ENCODE results near the gene ZNF862.

Gene ZNF862

DNA sequence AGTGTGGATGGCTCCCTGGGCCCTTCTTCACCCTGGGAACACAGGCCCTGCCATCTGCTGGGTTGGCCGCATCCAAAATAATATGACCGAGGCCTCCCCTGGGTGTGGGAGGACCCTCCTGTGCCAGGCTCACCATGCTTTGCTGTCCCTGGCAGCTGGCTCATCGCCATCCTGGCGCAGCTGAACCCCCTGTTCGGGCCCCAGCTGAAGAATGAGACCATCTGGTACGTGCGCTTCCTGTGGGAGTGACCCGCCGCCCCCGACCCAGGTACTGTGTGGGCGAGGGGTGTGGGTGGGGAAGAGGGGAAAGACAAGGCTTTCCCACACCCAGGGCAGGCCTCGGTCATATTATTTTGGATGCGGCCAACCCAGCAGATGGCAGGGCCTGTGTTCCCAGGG, 40.3 kb downstream of the ZNF862 start:
- H3K27ac ChIP-seq (ENCODE audit: insufficient read depth, low read length, poor library complexity, severe bottlenecking): no peak overlapping the region
- no peaks in the 10 kb centered on the region for H3K9me3 ChIP-seq (ENCODE audit: control insufficient read depth, low read length)
- no peaks in the 10 kb centered on the region for H3K27me3 ChIP-seq (replicated peaks; ENCODE audit: control insufficient read depth, insufficient read depth, low read length, poor library complexity, severe bottlenecking)
- no peak for DNase-seq
- no peak overlapping the region for H3K4me3 ChIP-seq (ENCODE audit: insufficient read depth, low read depth, low read length, poor library complexity, severe bottlenecking)
- peaks cover 15% of the 10 kb centered on the region for H3K4me1 ChIP-seq (ENCODE audit: control insufficient read depth, insufficient read depth, low read length, poor library complexity, severe bottlenecking)
- peaks cover 25% of the 10 kb centered on the region for H3K36me3 ChIP-seq (ENCODE audit: control insufficient read depth, insufficient read depth, low read length)

DNA sequence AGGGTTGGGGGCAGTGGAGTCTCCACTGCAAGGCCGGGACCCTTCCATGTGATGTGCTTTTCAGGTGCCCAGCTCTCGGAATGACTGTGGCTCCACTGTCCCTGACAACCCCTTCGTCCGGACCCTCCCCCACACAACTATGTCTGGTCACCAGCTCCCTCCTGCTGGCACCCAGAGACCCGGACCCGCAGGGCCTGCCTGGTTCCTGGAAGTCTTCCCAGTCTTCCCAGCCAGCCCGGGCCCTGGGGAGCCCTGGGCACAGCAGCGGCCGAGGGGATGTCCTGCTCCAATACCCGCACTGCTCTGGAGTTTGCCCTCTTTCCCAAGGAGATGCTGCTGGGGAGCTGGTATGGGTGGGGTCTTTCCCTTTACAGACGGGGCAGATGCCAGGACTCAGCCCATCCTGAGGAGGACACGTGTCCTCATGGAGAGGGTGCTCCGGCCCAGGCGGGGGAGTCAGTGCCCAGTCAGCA, 41.1 kb downstream of the ZNF862 start:
- Histone ChIP-seq H3K4me1 (ENCODE audit: control insufficient read depth, insufficient read depth, low read length, poor library complexity, severe bottlenecking) (peaks cover 15% of the 10 kb centered on the region), H3K4me3 (ENCODE audit: insufficient read depth, low read depth, low read length, poor library complexity, severe bottlenecking) (no peak overlapping the region), H3K9me3 (ENCODE audit: control insufficient read depth, low read length) (no peaks in the 10 kb centered on the region), H3K27me3 (replicated peaks; ENCODE audit: control insufficient read depth, insufficient read depth, low read length, poor library complexity, severe bottlenecking) (no peaks in the 10 kb centered on the region), H3K27ac (ENCODE audit: insufficient read depth, low read length, poor library complexity, severe bottlenecking) (no peak overlapping the region), H3K36me3 (ENCODE audit: control insufficient read depth, insufficient read depth, low read length) (peaks cover 25% of the 10 kb centered on the region)
- DNase-seq: no peak

DNA sequence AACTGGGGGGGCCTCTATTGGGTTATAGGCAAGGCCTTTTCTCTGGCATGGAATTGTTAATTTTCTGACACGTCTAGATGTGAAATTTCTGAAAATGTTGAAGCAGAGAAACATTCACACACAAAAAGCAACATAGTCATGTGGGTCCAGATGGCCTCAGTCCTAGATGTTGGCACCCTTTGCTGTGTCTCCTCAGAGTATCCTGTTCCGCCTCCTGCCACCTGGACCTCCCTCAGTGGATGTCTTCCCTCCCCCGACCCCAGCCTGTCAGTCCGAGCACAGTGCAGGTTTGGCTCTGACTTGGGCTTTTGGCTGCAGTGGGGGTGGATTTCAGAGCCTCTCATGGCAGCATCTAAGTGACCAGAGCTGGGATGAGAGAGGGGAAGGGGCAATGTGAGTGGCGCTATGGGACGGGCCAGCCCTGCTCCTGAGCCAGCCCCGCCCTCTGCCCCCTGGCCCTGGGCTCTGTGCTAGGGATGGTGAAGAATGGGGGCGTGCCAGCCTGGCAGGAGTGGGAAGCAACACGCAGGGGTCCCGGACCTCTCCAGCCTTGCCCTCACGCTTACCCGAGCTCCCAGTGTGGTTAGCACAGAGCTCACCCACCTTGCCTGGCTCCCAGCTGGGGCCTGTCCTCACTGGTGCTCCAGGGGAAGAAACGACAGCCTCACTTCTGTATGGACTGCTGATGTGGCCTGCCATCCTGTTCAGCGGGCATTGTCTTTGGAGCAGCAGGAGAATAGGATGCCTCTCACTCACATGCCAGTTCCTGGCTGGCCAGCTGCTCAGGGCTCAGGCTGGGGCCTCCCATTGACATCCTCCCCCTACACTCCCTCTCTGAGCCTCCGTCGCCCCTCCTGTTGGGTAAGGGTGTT, 41.8 kb downstream of the ZNF862 start:
- H3K4me1 ChIP-seq (ENCODE audit: control insufficient read depth, insufficient read depth, low read length, poor library complexity, severe bottlenecking): peaks cover 8% of the 10 kb centered on the region
- no peaks in the 10 kb centered on the region for H3K27me3 ChIP-seq (replicated peaks; ENCODE audit: control insufficient read depth, insufficient read depth, low read length, poor library complexity, severe bottlenecking)
- H3K9me3 ChIP-seq (ENCODE audit: control insufficient read depth, low read length): no peaks in the 10 kb centered on the region
- H3K4me3 ChIP-seq (ENCODE audit: insufficient read depth, low read depth, low read length, poor library complexity, severe bottlenecking): no peak overlapping the region
- H3K27ac ChIP-seq (ENCODE audit: insufficient read depth, low read length, poor library complexity, severe bottlenecking): no peak overlapping the region
- H3K36me3 ChIP-seq (ENCODE audit: control insufficient read depth, insufficient read depth, low read length): peaks cover 25% of the 10 kb centered on the region
- DNase-seq: no peak

DNA sequence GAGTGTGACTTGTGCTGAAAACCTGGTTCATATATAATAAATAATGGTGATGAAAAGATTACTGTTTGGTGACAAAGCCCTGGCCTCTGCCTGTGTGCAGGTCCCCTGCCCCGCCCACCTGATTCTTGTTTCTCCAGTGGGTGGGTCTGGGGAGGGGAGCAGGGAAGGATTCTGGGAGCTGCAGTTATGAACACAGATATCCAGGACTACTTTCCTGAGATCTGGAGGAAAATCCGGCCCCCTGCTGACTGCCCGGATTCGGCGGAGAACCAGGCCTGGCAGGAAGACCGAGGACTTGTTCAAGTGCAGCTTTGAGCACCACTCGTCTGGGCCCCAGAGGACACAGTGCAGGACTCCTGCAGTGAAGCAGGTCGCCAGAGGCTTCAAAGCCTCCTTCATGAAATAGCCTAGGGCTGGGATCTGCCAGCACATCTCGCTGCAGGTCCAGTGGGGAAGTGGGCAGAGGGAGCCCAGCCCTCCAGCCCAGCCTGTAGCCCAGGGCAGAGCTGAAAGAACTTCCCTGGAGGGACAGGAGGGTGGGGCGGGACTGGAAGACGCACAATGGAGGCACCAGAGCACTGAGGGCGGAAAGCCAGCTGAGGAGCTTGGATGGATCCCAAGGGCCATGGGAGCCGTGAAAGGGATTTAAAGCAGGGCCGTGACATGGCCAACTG, 42.6 kb downstream of the ZNF862 start:
- no peak for DNase-seq
- peaks cover 25% of the 10 kb centered on the region for H3K36me3 ChIP-seq (ENCODE audit: control insufficient read depth, insufficient read depth, low read length)
- no peaks in the 10 kb centered on the region for H3K27me3 ChIP-seq (replicated peaks; ENCODE audit: control insufficient read depth, insufficient read depth, low read length, poor library complexity, severe bottlenecking)
- H3K27ac ChIP-seq (ENCODE audit: insufficient read depth, low read length, poor library complexity, severe bottlenecking): no peak overlapping the region
- no peaks in the 10 kb centered on the region for H3K9me3 ChIP-seq (ENCODE audit: control insufficient read depth, low read length)
- H3K4me3 ChIP-seq (ENCODE audit: insufficient read depth, low read depth, low read length, poor library complexity, severe bottlenecking): no peak overlapping the region
- H3K4me1 ChIP-seq (ENCODE audit: control insufficient read depth, insufficient read depth, low read length, poor library complexity, severe bottlenecking): peaks cover 6% of the 10 kb centered on the region

DNA sequence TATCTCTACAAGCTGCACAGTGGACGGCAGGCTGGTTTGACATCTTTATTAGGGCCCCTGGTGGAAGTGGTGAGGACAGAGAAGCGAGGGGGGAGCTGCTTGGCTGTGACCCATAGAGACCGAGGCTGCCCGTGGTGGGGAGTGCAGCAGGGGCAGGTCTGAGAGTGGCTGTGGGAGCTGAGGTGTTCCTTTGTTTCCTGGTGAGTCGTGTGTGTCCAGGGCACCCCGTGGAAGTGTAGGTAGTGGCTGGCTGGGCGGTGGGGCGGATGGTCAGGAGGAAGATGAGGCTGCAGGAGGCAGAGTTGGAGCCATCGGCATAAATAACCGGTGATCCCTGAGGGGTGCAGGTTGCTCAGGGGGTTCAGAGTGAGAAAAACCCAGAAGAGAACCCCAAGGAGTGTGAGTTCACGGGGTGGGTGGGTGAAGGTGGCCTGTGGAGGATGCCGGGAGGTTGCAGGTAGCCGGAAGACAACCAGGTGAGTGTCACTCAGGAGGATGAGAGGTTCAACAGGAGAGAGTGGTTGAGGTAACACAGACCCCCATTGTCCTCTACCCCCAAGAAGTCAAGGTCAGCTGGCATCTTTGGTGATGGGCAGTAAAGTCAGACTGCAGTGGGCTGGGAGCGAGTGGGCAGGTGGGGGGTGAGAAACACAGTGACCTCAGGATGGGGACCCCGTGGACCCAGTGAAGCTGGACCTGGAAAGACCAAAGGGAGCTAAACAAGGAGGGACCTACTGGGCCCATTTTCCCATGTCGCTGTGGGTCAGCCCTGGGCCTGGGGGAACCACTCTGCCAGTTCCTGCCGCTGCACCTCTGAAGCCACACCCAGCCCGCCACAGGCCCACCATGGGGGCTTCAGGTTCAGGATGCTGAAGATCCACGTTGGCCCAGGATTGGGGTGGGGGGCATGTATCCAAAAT, 43.4 kb downstream of the ZNF862 start:
- H3K27me3 ChIP-seq (replicated peaks; ENCODE audit: control insufficient read depth, insufficient read depth, low read length, poor library complexity, severe bottlenecking): no peaks in the 10 kb centered on the region
- H3K9me3 ChIP-seq (ENCODE audit: control insufficient read depth, low read length): no peaks in the 10 kb centered on the region
- no peak for DNase-seq
- peaks cover 6% of the 10 kb centered on the region for H3K4me1 ChIP-seq (ENCODE audit: control insufficient read depth, insufficient read depth, low read length, poor library complexity, severe bottlenecking)
- no peak overlapping the region for H3K27ac ChIP-seq (ENCODE audit: insufficient read depth, low read length, poor library complexity, severe bottlenecking)
- H3K36me3 ChIP-seq (ENCODE audit: control insufficient read depth, insufficient read depth, low read length): peaks cover 25% of the 10 kb centered on the region
- no peak overlapping the region for H3K4me3 ChIP-seq (ENCODE audit: insufficient read depth, low read depth, low read length, poor library complexity, severe bottlenecking)

DNA sequence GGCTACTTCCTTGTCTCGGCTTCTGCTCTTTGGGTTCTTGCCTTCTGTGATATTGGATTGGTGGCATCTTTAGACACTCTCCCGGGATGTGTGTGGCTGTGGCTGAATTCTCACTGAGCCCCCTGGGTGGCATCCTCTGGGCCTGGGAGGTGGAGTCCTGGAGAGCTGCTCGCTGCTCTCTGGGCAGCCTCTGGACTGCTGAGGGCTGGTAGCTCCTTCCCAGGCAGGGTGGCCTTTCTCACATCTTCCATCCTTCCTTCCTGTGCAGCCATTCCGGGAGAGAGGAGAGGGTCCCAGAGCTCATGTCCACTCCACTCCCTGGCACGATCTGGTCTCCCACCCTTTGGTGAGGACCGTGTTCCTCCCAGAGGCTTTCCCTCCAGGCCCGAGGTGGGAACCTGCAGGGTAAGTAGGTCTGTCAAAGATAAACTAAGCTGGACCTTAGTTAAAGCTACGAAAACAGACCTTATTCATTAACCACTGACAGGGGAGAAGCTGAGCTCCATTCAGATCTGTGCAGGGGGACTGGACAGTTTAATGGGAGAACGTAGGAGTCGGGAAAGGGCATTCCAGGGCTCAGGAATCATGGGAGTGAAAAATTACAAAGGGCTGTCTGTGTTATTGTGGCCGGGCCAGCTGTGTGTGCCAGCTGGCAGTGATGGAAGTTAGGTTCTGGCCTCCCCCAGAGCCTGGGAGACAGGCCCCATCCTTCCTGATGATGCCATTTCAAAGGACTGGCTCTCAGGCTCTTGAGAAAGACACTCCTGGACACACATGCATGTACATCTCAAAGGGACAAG, 44.3 kb downstream of the ZNF862 start:
- H3K4me1 ChIP-seq (ENCODE audit: control insufficient read depth, insufficient read depth, low read length, poor library complexity, severe bottlenecking): peaks cover 6% of the 10 kb centered on the region
- no peaks in the 10 kb centered on the region for H3K9me3 ChIP-seq (ENCODE audit: control insufficient read depth, low read length)
- DNase-seq: no peak
- H3K4me3 ChIP-seq (ENCODE audit: insufficient read depth, low read depth, low read length, poor library complexity, severe bottlenecking): no peak overlapping the region
- H3K36me3 ChIP-seq (ENCODE audit: control insufficient read depth, insufficient read depth, low read length): peaks cover 23% of the 10 kb centered on the region
- H3K27me3 ChIP-seq (replicated peaks; ENCODE audit: control insufficient read depth, insufficient read depth, low read length, poor library complexity, severe bottlenecking): no peaks in the 10 kb centered on the region
- H3K27ac ChIP-seq (ENCODE audit: insufficient read depth, low read length, poor library complexity, severe bottlenecking): no peak overlapping the region

DNA sequence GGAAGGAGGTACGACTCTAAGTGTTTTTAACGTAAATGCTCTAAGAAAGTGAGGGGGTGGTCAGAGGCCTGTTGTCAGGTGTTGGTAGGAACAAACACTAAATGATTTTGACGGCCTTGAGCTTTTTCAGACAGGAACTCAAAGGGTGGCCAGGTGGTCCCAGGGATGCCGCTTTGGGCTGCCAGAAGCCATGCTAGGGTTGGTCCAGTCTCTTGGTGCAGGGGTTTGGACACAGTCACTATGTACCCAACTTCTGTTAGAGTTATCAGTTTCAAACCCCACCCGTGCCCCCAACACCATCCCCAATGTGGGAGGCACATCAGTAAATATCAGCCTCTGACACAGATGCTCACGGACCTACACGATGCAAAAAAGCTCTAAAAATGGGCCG, 44.9 kb downstream of the ZNF862 start:
- Histone ChIP-seq H3K27ac (ENCODE audit: insufficient read depth, low read length, poor library complexity, severe bottlenecking) (no peak overlapping the region), H3K36me3 (ENCODE audit: control insufficient read depth, insufficient read depth, low read length) (peaks cover 17% of the 10 kb centered on the region), H3K27me3 (replicated peaks; ENCODE audit: control insufficient read depth, insufficient read depth, low read length, poor library complexity, severe bottlenecking) (no peaks in the 10 kb centered on the region), H3K4me3 (ENCODE audit: insufficient read depth, low read depth, low read length, poor library complexity, severe bottlenecking) (no peak overlapping the region), H3K4me1 (ENCODE audit: control insufficient read depth, insufficient read depth, low read length, poor library complexity, severe bottlenecking) (peaks cover 6% of the 10 kb centered on the region), H3K9me3 (ENCODE audit: control insufficient read depth, low read length) (no peaks in the 10 kb centered on the region)
- no peak for DNase-seq

DNA sequence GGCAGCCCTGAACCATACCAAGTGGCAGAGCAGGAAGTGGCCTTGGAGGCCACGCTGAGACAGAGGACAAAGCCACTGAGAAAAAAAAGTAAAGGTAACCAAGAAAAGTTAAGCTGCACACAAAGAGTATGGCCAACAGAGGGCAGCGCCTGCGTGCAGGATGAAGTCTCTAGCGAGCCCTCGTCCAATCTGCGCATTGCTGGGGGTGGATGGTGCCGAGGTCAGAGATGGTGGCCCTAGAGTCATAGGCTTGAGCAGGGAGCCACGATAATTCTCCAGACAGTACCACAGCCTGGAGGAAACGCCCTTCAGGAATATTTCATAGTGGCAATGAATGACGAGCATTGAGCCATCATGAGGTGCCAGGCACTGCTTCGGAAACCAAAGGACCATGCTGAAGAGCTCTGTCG, 45.3 kb downstream of the ZNF862 start:
- Histone ChIP-seq H3K4me1 (ENCODE audit: control insufficient read depth, insufficient read depth, low read length, poor library complexity, severe bottlenecking) (peaks cover 6% of the 10 kb centered on the region), H3K36me3 (ENCODE audit: control insufficient read depth, insufficient read depth, low read length) (peaks cover 17% of the 10 kb centered on the region), H3K9me3 (ENCODE audit: control insufficient read depth, low read length) (no peaks in the 10 kb centered on the region), H3K27ac (ENCODE audit: insufficient read depth, low read length, poor library complexity, severe bottlenecking) (no peak overlapping the region), H3K4me3 (ENCODE audit: insufficient read depth, low read depth, low read length, poor library complexity, severe bottlenecking) (no peak overlapping the region), H3K27me3 (replicated peaks; ENCODE audit: control insufficient read depth, insufficient read depth, low read length, poor library complexity, severe bottlenecking) (no peaks in the 10 kb centered on the region)
- DNase-seq: no peak

DNA sequence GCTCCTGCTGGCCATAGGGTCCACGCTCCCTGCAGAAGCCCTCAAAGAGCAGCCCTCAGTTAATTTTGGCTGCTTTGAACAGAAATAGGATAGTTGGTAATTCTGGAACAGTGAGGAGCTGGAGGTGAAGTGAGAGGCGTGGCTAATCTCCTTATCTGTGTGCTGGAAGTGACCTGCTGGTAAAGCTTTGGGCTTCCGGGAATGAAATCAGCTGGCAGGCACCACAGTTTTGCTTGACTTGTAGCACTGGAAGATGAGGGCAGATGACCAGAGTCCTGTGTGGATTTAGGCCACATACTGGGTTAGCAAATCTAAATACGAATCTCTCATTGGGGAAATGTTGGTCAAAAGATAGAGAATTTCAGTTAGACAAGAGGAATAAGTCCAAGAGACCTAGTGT, 45.8 kb downstream of the ZNF862 start:
- Histone ChIP-seq H3K4me1 (ENCODE audit: control insufficient read depth, insufficient read depth, low read length, poor library complexity, severe bottlenecking) (peaks cover 6% of the 10 kb centered on the region), H3K27me3 (replicated peaks; ENCODE audit: control insufficient read depth, insufficient read depth, low read length, poor library complexity, severe bottlenecking) (no peaks in the 10 kb centered on the region), H3K9me3 (ENCODE audit: control insufficient read depth, low read length) (no peaks in the 10 kb centered on the region), H3K36me3 (ENCODE audit: control insufficient read depth, insufficient read depth, low read length) (peaks cover 15% of the 10 kb centered on the region), H3K27ac (ENCODE audit: insufficient read depth, low read length, poor library complexity, severe bottlenecking) (no peak overlapping the region), H3K4me3 (ENCODE audit: insufficient read depth, low read depth, low read length, poor library complexity, severe bottlenecking) (no peak overlapping the region)
- DNase-seq: no peak
